ENCODE results near the gene LRBA.

- TF ChIP-seq CTCF (IDR thresholded peaks at IDR 0.05), result no peak
- TF ChIP-seq POLR2A (IDR thresholded peaks at IDR 0.05), result no peak
Observed at GRCh38 chr4:150781191-150781590, 233.9 kb downstream of the LRBA start.

Measured in testis (tissue), 2 donors.